GM18507 (cell line): Measurements from ENCODE around the gene EGR4.

Source experiments
- DNase-seq: peaks from one replicate; pipeline ENCODE4 v3.0.0; 2011; ENCODE audit warnings: low read depth; ENCODE audit not compliant: insufficient read length; ENCODE audit errors: extremely low spot score
- FAIRE-seq: peaks from 2 replicates; lab custom pipeline; 2011; peaks lifted over from hg19 to GRCh38; lab: Jason Lieb, UNC

Gene EGR4

GRCh38 chr2:73255007-73255644 lies 38.2 kb downstream of the EGR4 start:
- FAIRE-seq (no peak), DNase-seq (no peak)

- no peak for DNase-seq
- FAIRE-seq: no peak
Observed at GRCh38 chr2:73254343-73255006, 38.9 kb downstream of the EGR4 start.

GRCh38 chr2:73253901-73254300 lies 39.4 kb downstream of the EGR4 start:
- no peak for DNase-seq
- no peak for FAIRE-seq

GRCh38 chr2:73253400-73253799 lies 39.9 kb downstream of the EGR4 start:
- no peak for DNase-seq
- FAIRE-seq: no peak

GRCh38 chr2:73252238-73253027 lies 40.9 kb downstream of the EGR4 start:
- DNase-seq: no peak
- FAIRE-seq: no peak

GRCh38 chr2:73250872-73251846 lies 42.2 kb downstream of the EGR4 start:
- DNase-seq (no peak), FAIRE-seq (no peak)

GRCh38 chr2:73249636-73250035 lies 43.7 kb downstream of the EGR4 start:
- no peak for DNase-seq
- FAIRE-seq: no peak

- FAIRE-seq: no peak
- DNase-seq: no peak
Observed at GRCh38 chr2:73246850-73247249, 46.5 kb downstream of the EGR4 start.

GRCh38 chr2:73244580-73244979 lies 48.8 kb downstream of the EGR4 start:
- no peak for DNase-seq
- FAIRE-seq: no peak

- no peak for FAIRE-seq
- DNase-seq: no peak
Observed at GRCh38 chr2:73243884-73244570, 49.3 kb downstream of the EGR4 start.
